8988T (cell line): ENCODE measurements around the gene MORC3.
A peak's percentile ranks its signal among the peaks of the same experiment; 100 is the strongest.
"Not testable (repeated sequence)": the region's sequence is repeated elsewhere in the genome, so short reads cannot be mapped to it uniquely, and the experiment has no call there.

Source experiments
- DNase-seq: peaks from one replicate; pipeline ENCODE4 v3.0.0; 2011

MORC3 gene, protein sequence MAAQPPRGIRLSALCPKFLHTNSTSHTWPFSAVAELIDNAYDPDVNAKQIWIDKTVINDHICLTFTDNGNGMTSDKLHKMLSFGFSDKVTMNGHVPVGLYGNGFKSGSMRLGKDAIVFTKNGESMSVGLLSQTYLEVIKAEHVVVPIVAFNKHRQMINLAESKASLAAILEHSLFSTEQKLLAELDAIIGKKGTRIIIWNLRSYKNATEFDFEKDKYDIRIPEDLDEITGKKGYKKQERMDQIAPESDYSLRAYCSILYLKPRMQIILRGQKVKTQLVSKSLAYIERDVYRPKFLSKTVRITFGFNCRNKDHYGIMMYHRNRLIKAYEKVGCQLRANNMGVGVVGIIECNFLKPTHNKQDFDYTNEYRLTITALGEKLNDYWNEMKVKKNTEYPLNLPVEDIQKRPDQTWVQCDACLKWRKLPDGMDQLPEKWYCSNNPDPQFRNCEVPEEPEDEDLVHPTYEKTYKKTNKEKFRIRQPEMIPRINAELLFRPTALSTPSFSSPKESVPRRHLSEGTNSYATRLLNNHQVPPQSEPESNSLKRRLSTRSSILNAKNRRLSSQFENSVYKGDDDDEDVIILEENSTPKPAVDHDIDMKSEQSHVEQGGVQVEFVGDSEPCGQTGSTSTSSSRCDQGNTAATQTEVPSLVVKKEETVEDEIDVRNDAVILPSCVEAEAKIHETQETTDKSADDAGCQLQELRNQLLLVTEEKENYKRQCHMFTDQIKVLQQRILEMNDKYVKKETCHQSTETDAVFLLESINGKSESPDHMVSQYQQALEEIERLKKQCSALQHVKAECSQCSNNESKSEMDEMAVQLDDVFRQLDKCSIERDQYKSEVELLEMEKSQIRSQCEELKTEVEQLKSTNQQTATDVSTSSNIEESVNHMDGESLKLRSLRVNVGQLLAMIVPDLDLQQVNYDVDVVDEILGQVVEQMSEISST

DNA sequence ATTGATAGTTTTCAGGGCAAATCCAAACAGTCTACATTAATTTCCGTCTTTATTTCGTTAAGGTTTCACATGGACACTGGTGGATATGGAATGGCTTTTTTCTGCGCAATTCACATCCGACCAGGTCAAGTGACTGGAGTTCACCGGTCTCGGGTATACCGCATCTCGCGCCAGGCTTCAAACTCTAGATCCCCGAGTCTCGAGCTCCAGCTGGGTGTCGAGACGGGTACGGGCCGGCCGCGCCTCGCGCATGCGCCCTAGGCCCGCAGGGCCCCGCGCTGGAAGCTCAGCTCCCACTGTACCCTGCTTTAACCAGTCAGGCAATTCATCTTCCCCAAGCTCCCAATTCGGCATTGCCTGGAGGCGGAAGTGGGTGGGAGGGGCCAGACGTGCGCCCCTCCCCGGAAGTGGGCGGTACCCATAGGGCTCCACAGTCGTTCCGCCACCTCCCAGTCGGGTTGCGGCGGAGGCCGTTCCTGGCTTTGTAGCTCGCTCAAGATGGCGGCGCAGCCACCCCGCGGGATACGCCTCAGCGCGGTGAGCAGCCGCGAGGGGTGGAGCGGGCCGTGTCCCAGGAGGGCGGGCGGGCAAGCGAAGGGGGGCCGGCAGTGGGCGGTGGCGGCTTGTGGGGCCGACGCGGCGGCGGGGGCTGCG lies at the start of gene MORC3:
TSS of gene MORC3 (plus strand) at position 431 of the 654 bp plus-strand sequence. CDS start at position 499, 68 bp downstream.
- peak; percentile 90 for DNase-seq

DNA sequence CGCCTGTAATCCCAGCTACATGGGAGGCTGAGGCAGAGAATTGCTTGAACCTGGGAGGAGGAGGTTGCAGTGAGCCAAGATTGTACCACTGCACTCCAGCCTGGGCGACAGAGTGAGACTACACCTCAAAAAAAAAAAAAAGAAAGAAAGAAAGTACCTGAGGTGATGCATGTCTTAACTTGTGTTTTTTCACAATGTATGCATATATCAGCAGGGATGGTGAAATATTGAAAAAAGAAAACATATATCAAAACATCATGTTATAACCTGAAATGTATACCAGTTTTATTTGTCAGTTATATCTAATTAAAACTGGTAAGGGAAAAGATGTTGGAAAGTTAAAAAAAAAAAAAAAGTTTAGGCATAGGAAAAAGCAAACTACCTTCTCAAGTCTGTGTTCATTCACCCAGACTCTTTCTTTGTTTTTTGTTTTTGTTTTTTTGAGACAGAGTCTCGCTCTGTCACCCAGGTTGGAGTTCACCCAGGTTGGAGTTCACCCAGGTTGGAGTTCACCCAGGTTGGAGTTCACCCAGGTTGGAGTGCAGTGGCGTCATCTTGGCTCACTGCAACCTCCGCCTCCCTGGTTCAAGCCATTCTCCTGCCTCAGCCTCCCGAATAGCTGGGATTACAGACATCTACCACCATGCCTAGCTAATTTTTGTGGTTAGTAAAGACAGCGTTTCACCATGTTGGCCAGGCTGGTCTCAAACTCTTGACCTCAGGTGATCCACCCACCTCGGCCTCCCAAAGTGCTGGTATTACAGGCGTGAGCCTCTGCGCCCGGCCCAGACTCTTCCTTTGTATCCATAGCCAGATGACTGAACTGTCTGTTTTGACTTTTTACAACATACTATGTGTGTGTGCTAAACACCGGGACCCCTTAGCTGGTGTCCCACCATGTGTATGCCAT lies 49.0 kb upstream of the MORC3 start:
- DNase-seq, result not testable (repeated sequence)

DNA sequence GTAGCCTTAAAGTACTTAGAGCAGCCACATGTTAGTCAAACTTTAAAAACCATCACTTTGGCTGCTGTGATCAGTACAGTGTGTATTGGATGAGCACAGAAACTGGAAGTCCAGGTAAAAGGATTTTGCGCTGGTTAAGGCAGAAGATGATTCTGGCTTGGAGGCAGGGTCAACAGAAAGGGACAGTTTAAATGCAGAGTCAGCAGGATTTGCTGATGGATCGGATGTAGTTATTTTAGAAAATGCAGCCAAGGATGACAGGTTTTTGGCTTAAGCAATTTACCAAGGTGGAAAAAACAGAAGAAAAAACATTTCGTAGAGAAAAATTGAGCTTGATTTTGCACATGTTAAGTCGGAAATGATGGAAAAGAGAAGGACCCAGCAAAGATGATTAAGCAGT lies 45.9 kb upstream of the MORC3 start:
- DNase-seq, result no peak

DNA sequence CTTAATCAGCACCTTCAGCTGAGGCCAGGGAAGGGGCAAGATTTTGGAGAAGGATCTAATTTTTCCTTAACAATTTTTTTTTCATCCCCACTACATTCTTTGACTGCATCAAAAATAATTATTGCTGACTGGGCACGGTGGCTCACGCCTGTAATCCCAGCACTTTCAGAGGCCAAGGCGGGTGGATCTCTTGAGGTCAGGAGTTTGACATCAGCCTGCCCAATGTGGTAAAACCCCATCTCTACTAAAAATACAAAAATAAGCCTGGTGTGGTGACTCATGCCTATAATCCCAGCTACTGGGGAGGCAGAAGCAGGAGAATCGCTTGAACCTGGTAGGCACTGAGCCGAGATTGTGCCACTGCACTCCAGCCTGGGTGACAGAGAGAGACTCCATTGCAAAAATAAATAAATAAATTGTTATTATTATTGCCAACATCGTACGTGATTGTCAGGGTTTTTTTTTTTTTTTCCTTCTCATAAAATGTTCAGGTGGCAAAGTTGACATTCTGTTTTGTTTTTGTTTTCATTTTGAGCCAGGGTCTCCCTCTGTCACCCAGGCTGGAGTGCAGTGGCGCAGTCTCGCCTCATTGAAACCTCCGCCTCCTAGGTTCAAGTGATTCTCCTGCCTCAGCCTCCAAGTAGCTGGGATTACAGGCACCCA lies 37.3 kb upstream of the MORC3 start:
- DNase-seq, result no peak

DNA sequence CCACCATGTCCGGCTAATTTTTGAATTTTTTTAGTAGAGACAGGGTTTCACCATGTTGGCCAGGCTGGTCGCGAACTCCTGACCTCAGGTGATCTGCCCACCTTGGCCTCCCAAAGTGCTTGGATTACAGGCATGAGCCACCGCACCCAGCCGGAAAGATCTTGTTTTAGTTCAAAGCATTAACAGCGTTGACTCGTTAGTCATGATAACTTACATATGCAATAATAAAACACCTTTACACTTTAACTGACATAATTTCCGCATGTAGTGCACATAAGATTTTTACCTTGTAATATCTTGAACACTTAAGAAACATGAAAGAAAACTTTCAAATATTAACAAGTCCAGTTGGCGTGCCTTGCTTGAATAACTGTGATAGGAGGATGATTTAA lies 36.8 kb upstream of the MORC3 start:
- not testable (repeated sequence) for DNase-seq

DNA sequence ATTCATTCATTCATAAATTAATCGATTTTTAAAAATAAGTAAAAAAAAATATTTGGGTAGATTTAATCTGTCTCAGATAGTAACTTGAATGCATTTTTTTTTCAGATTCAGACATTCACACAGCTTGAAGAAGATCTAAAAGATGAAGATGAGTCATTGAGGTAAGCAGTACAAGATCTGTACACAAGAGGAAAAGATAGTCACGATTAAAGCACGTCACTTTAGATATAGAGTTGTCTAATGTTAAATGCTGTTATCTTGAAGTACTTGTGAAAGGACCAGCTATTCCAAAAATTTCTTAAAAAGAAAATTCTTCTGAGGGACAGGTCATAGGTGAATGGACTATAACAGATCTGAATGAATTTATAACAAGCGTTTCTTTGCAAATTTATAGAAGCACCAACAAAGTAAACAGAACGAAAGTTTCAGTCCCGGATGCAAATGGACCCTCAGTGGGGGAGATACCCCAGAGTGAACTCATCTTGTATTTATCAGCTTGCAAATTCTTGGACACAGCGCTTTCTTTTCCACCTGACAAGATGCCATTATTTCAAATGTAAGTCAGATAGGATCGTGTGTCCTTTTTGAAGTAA lies 31.2 kb upstream of the MORC3 start:
- no peak for DNase-seq

DNA sequence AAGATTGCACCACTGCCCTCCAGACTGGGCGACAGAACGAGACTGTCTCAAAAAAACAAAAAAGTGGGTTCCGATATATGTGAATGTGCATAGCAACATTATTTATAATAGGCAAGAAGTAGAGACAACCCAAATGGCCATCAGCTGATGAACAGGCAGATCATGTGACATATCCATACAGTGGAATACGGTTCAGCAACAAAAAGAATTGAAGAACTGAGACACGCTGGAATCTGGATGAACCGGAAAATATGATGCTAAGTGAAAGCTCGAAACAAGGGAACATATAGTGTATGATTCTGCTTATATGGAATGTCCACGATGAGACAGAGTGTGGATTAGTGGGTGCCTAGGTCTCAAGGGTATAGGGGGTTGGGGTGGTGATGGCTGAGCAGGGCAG lies 28.5 kb upstream of the MORC3 start:
- no peak for DNase-seq

DNA sequence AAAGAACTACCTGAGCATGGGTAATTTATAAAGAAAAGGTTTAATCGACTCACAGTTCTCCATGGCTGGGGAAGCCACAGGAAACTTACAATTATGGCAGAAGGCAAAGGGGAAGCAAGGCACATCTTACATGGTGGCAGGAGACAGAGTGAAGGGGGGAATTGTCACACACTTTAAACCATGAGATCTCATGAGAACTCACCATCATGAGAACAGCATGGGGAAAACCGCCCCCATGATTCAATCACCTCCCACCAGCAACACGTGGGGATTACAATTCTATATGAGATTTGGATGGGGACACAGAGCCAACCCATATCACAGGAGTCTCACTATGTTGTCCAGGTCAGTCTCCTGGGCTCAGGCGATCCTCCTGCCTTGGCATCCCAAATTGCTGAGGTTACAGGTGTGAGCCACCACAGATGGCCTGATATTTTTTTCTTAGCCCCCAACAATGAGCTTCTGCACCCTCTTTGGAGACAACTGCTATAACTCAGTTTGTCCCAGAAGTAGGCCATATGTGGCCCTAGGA lies 22.5 kb upstream of the MORC3 start:
- no peak for DNase-seq

DNA sequence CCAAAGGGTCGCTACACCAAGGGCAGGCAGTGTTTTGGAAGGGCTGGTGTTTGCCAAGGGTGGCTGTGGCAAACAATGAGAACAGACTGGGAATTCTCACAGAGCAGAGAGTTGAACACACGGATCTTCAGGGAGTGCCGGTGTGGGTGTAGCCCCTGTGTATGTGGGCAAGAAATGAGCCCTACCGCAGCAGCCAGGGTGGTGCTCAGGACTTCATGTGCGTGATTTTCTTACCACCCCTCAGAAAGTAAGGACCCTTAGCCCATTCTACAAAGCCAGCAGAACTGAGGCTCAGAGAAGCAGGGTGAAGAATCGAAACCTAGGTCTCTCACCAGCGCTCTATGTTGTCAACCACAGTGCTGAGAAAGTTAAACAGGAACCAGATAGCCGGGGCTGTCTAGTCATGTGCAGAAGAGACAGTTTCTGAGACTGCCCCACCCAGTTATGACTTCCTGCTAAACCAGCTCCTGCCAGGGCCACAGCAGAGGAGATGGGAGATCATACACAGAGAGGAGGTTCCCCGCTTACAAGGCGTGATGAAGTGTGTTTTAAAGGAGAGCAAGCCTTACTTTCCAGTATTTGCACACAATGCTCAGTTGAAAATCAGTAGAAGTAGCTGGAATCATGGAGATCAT lies 21.9 kb upstream of the MORC3 start:
- DNase-seq, result no peak

DNA sequence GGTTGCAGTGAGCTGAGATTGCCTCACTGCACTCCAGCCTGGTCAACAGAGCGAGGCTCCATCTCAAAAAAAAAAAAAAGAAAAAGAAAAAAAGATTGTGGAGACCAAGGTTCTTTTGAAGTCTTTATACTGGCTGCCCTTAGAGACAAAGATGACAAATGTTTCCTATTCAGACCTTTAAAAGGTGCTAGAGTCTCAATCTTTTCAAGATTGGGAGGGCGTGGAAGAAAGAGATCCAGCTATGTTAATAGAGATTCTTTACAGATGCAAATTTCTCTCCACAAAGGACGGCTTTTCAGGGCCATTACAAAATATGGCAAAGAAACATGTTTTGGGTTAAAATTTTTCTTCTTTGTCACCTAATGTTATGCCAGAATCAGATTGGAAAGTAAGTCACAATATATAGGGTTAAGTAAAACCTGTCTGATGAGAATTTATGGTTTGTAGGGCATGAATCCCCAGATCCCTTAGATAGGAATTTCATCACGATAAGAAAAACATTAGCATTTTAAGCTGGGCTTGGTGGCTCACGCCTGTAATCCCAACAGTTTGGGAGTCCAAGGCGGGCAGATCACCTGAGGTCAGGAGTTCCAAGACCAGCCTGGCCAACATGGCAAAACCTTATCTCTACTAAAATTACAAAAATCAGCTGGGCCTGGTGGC lies 13.0 kb upstream of the MORC3 start:
- DNase-seq, result no peak

DNA sequence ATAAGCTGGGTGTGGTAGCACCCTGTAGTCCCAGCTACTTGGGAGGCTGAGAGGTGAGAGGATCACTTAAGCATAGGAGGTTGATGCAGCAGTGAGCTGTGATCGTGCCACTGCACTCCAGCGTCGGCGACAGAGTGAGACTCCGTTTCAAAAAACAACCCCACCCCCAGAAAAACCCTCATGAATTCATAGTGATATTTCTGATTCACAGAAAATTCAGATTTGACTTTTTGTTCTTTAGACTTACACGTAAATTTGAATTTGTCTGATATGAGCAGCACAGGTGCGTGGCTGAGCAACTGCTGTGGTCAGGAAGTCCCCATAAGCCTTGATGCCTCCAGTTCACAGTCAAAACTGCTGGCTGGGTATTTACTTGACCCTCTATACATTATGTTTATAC lies 10.0 kb upstream of the MORC3 start:
- DNase-seq, result no peak

DNA sequence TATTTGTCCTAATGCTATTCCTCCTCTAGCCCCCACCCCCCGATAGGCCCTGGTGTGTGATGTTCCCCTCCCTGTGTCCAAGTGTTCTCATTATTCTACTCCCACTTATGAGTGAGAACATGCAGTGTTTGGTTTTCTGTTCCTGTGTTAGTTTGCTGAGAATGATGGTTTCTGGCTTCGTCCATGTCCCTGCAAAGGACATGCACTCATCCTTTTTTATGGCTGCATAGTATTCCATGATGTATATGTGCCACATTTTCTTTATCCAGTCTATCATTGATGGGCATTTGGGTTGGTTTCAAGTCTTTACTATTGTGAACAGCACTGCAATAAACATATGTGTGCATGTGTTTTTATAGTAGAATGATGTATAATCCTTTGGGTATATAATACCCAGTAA lies 6.6 kb upstream of the MORC3 start:
- not testable (repeated sequence) for DNase-seq

DNA sequence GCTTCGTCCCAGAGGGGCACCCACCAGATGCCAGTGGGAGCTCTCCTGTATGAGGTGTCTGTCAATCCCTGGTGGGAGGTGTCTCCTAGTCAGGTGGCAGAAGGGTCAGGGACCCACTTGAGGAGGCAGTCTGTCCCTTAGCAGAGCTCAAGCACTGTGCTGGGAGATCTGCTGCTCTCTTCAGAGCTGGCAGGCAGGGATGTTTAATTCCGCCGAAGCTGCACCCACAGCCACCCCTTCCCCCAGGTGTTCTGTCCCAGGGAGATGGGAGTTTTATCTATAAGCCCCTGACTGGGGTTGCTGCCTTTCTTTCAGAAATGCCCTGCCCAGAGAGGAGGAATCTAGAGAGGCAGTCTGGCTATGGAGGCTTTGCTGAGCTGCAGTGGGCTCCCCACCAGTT lies 4.0 kb upstream of the MORC3 start:
- DNase-seq, result not testable (repeated sequence)

DNA sequence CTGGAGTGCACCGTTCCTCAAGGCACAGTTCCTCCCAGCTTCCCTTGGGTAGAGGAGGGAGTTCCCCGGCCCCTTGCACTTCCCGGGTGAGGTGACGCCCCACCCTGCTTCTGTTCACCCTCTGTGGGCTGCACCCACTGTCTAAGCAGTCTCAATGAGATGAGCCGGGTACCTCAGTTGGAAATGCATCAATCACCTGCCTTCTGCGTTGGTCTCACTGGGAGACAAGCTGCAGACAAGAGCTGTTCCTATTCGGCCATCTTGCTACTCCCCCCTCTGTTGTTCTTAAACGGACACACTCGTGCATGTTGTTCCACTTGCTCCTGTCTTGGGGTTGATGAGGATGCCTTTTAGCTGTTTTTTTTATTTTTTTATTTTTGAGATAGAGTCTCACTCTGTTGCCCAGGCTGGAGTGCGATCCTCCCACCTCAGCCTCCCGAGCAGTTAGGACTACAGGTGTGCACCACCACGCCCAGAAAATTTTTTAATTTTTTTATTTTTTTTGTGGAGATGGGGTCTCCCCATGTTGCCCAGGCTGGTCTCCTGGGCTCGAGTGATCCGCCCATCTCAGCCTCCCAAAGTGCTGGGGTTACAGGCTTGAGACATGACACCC lies 3.0 kb upstream of the MORC3 start:
- no peak for DNase-seq

DNA sequence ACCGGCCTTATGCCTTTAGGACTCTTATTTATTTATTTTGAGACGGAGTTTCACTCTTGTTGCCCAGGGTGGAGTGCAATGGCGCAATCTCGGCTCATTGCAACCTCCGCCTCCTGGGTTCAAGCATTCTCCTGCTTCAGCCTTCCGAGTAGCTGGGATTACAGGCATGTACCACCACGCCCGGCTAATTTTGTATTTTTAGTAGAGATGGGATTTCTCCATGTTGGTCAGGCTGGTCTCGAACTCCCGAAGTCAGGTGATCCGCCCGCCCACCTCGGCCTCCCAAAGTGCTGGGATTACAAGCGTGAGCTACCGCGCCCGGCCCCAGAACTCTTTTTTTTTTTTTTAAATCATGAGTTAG lies 611 bp upstream of the MORC3 start:
- not testable (repeated sequence) for DNase-seq

DNA sequence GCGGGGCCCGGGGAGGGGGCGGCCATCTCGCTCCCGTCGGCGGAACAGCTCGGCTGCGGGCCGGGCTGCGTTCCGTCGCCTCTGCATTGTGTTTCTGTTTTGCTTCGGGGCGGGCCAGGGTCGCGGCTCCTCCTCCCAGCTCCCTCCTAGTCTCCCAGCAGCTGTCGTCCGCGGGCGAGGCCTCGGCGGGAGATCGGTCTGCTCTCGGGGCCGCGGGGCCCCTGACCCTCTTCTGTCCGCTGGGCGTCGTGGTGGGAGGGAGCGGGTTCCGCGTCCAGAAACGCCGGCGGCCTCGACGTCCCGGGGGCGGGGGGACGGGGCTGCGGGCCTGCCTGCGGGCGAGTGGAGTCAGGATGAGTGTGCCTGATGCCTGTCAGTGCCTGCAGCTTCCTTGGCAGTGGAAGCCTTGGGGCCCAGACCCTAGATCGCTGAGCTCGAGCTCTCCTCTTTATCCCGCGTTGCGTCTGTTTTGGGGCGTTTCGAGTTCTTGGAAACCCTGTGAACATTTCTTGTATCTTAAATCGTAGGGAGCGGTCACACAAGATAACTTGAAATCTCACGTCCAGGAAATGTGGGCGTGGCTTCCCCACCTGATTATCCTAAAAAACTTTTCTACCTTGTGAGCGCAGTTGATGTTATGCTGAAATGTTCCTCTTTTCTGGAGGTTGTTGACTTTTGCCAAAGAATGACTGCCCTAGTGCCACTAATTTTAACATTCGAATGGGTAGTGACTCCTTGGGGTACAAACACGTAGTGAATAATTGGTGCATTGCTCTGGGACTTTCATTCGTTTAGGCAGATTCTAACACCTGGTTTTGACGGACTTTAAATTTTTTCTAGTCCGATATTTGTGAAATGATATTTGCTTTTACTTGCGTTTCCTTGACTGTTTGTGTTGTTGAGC lies 676 bp downstream of the MORC3 start:
- DNase-seq, result peak; percentile 29

DNA sequence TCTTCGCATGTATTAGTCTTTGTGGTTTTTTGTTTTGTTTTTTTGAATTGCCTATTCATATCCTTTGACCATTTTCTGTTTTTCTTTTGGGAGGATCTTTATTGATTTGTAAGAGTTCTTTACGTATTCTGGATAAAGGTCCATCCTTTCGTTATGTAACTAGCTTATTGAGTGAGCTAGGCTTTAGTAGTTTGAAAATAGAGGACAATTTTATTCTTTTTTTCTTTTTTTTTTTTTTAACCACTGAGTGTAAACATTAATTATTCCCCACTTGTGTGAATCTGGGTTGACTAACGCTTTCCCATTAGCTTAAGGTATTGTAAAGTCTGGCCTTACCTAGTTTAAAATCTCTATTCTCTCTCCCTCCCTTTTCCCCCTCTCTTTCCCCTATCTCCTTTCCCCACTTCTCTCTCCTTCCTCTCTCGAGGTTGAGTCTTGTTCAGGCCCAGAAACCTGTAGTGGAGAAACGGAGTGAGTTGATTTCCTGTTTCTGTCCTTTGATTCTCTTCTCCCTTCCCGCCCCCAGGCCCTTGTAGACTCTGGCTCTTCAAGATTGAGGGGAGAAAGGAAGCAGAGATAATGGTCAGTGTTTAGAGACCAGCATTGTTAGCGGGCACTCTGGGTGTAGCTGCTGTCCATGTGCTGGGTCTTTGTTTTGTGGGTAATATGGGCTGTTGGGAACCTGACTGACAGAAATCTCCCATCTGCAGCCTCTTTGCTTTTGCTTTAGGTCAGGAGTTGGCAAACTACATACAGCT lies 1.5 kb downstream of the MORC3 start:
- no peak for DNase-seq

DNA sequence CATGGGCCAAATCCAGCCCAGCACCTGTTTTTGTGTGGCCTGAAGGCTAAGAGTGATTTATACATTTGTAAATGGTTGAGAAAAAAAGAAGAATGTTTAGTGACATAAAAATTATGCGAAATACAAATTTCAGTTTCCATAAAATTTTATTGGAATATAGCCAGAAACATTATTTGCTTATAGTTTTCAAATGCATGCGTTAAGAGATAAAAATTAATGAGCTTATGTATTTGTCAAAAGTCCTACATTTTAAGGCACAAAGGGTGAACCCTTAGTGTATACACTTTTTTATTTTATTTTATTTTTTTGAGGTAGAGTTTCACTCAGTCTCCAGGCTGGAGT lies 2.1 kb downstream of the MORC3 start:
- no peak for DNase-seq
